A549 (cell line): ENCODE data around the gene TP53RK. TPM values are rescaled to one million over a fixed set of nuclear protein-coding genes. Genes with fewer than 3 reads are reported as not detected.

Experiments
- ATAC-seq, 2 experiments: fragments of 200-7000 bp in 1 of 2; fragments of >200 bp in 1 of 2; cut with Nextera tagmentation in 1 of 2; cut with Tn5 transposase in 1 of 2; 3 replicates each; pipeline versions ENCODE4 v1.8.0 to v1.9.1; 2018 to 2020; ENCODE audit warnings: mild to moderate bottlenecking in 1 of 2, moderate library complexity in 1 of 2
- CTCF ChIA-PET: fragments of 300-600 bp; sonication (Branson Sonifier 250); formaldehyde crosslinking; extraction: SDS; loops from one replicate; lab custom pipeline; 2021; ENCODE audit warnings: antibody characterized with exemption, inconsistent platforms; lab: Yijun Ruan, JAX
- POLR2A ChIA-PET: fragments of 350-600 bp; formaldehyde crosslinking; extraction: SDS; loops from one replicate; lab custom pipeline; 2021; ENCODE audit warnings: antibody characterized with exemption, inconsistent platforms; lab: Yijun Ruan, JAX
- DNase-seq, 2 experiments: peaks; one replicate each; pipeline versions ENCODE4 v3.0.0 to v3.0.0-alpha.2; 2011 to 2016; ENCODE audit warnings: low read depth in 1 of 2, low spot score in 1 of 2
- FAIRE-seq: peaks from 2 replicates; lab custom pipeline; 2011; peaks lifted over from hg19 to GRCh38; lab: Jason Lieb, UNC
- H3K27ac ChIP-seq, 2 experiments: fragments of >200 bp; sonication (Bioruptor Twin); formaldehyde crosslinking; 3 replicates each; pipeline ENCODE4 v1.5.1; 2016 to 2017
- H3K4me1 ChIP-seq: fragments of >200 bp; sonication (Bioruptor Twin); formaldehyde crosslinking; 3 replicates; pipeline ENCODE4 v1.6.1; 2016
- H3K4me2 ChIP-seq: fragments of >200 bp; sonication (Bioruptor Twin); formaldehyde crosslinking; 3 replicates; pipeline ENCODE4 v1.6.1; 2016
- H3K4me3 ChIP-seq: fragments of >200 bp; sonication (Bioruptor Twin); formaldehyde crosslinking; 3 replicates; pipeline ENCODE4 v1.5.1; 2016
- H3K9me3 ChIP-seq: fragments of >200 bp; sonication (Bioruptor Twin); formaldehyde crosslinking; 3 replicates; pipeline ENCODE4 v1.6.1; 2016
- ATOH8 ChIP-seq: fragments of 250-450 bp; sonication (Bioruptor Pico); IDR thresholded peaks from 2 replicates; pipeline ENCODE4 v1.5.0; 2020; ENCODE audit warnings: low read depth, mild to moderate bottlenecking, moderate library complexity
- CBX2 ChIP-seq: fragments of 200-600 bp; sonication (generic); IDR thresholded peaks from 2 replicates; pipeline ENCODE4 v1.6.1; 2016; ENCODE audit warnings: low read depth, mild to moderate bottlenecking, borderline replicate concordance
- CBX8 ChIP-seq: fragments of 200-600 bp; sonication (generic); IDR thresholded peaks from 2 replicates; pipeline ENCODE4 v1.6.1; 2016
- CHD2 ChIP-seq: fragments of 150-350 bp; IDR thresholded peaks from 2 replicates; pipeline ENCODE4 v1.6.1; 2014; ENCODE audit warnings: low read length; ENCODE audit not compliant: partially characterized antibody
- CTCF ChIP-seq: fragments of >200 bp; sonication (Bioruptor Twin); formaldehyde crosslinking; IDR thresholded peaks from 3 replicates; pipeline ENCODE4 v1.5.1; 2016
- ESRRA ChIP-seq: fragments of 150-350 bp; IDR thresholded peaks from 2 replicates; pipeline ENCODE4 v1.6.1; 2014; ENCODE audit warnings: mild to moderate bottlenecking, low read length, borderline replicate concordance
- FOSL2 ChIP-seq, 2 experiments: fragments of 450-650 bp in 1 of 2; fragments of >200 bp in 1 of 2; sonication (Bioruptor Twin) in 1 of 2; formaldehyde crosslinking; IDR thresholded peaks; 2 replicates each; pipeline versions ENCODE4 v1.5.0 to v1.6.1; 2016 to 2020; ENCODE audit warnings: mild to moderate bottlenecking in 1 of 2, moderate library complexity in 1 of 2
- HES2 ChIP-seq: fragments of >200 bp; sonication (Bioruptor Twin); formaldehyde crosslinking; IDR thresholded peaks from 2 replicates; pipeline ENCODE4 v1.6.1; 2016
- HEYL ChIP-seq: fragments of 250-450 bp; sonication (Bioruptor Pico); IDR thresholded peaks from 2 replicates; pipeline ENCODE4 v1.8.0; 2021; ENCODE audit warnings: mild to moderate bottlenecking, moderate library complexity
- HMGXB4 ChIP-seq: fragments of 250-450 bp; sonication (Bioruptor Pico); IDR thresholded peaks from 2 replicates; pipeline ENCODE4 v1.5.0; 2021; ENCODE audit warnings: mild to moderate bottlenecking, moderate library complexity, borderline replicate concordance
- HOXB13 ChIP-seq: fragments of 250-450 bp; sonication (Bioruptor Pico); IDR thresholded peaks from 2 replicates; pipeline ENCODE4 v1.5.0; 2020; ENCODE audit warnings: low read depth, mild to moderate bottlenecking, moderate library complexity
- JUNB ChIP-seq: fragments of >200 bp; sonication (Bioruptor Twin); formaldehyde crosslinking; IDR thresholded peaks from 2 replicates; pipeline ENCODE4 v1.6.1; 2016
- KDM5A ChIP-seq: fragments of 200-600 bp; sonication (generic); IDR thresholded peaks from 2 replicates; pipeline ENCODE4 v1.6.1; 2016; ENCODE audit warnings: antibody characterized with exemption, mild to moderate bottlenecking
- MAFK ChIP-seq: fragments of 450-650 bp; IDR thresholded peaks from 2 replicates; pipeline ENCODE4 v1.6.1; 2014; ENCODE audit not compliant: partially characterized antibody
- MAX ChIP-seq: IDR thresholded peaks from 2 replicates; pipeline ENCODE4 v1.6.1; 2012
- MYC ChIP-seq: IDR thresholded peaks from 2 replicates; pipeline ENCODE4 v1.6.1; 2012; ENCODE audit warnings: mild to moderate bottlenecking, inconsistent platforms, low read length, improper control_type of control experiment, borderline replicate concordance
- NFE2L2 ChIP-seq: fragments of 150-350 bp; conservative IDR thresholded peaks from 2 replicates; pipeline ENCODE4 v1.6.1; 2014; ENCODE audit warnings: low read length
- NR3C1 ChIP-seq: fragments of >200 bp; sonication (Bioruptor Twin); formaldehyde crosslinking; IDR thresholded peaks from 3 replicates; pipeline ENCODE4 v1.6.1; 2017
- PBX3 ChIP-seq: IDR thresholded peaks from 2 replicates; pipeline ENCODE4 v1.6.1; 2012
- REST ChIP-seq: fragments of 200-600 bp; sonication (generic); IDR thresholded peaks from 2 replicates; pipeline ENCODE4 v1.6.1; 2016; ENCODE audit warnings: antibody characterized with exemption, mild to moderate bottlenecking, moderate library complexity
- SMC3 ChIP-seq: fragments of >200 bp; sonication (Bioruptor Twin); formaldehyde crosslinking; IDR thresholded peaks from 3 replicates; pipeline ENCODE4 v1.6.1; 2018; ENCODE audit warnings: inconsistent platforms
- SREBF2 ChIP-seq: fragments of 450-650 bp; IDR thresholded peaks from 2 replicates; pipeline ENCODE4 v1.6.1; 2014; ENCODE audit warnings: mild to moderate bottlenecking, moderate library complexity
- TP53 ChIP-seq: fragments of 250-450 bp; sonication (Bioruptor Pico); IDR thresholded peaks from 2 replicates; pipeline ENCODE4 v1.5.0; 2021; ENCODE audit warnings: mild to moderate bottlenecking, moderate library complexity
- ZNF302 ChIP-seq: fragments of 250-450 bp; sonication (Bioruptor Pico); IDR thresholded peaks from 2 replicates; pipeline ENCODE4 v1.9.0; 2021; ENCODE audit warnings: inconsistent platforms, mild to moderate bottlenecking, moderate library complexity
- WGBS: methylation state at CpG from one replicate; pipeline ENCODE4 v1.1.6; 2017; ENCODE audit errors: missing lambda C conversion rate; 5-methylcytosine and 5-hydroxymethylcytosine counted together
- polyA plus RNA-seq, 4 experiments: library from polyadenylated mRNA; depleted of rRNA in 3 of 4; stranded (reverse); fragments of >200 nt; fragmentation: RNase III in 1 of 4; extraction: RNeasy Plus Mini Kit Qiagen cat#74134 plus additional on column Dnase treatment in 1 of 4; gene quantifications; 2 replicates in 3 of 4; 3 replicates in 1 of 4; pipeline ENCODE4 v1.2.3, GENCODE V29; 2011 to 2017

TP53RK gene
- polyA plus RNA-seq, 2 of the 4 experiments (the other 2 are of a cell fraction) = 9.8 to 11.8 TPM

- no peak for TF ChIP-seq HMGXB4
- TF ChIP-seq, all 56 proteins: peak for 0
Observed at GRCh38 chr20:46661659-46662058, 27.6 kb downstream of the TP53RK start (continued).

- no peak for DNase-seq
- no peak for FAIRE-seq
- H3K4me1 ChIP-seq = no peaks in the 10 kb centered on the region
- 3% methylated on average over 4 of the region's 4 CpGs for WGBS
- H3K9me3 ChIP-seq = peaks cover 37% of the 10 kb centered on the region; the same call in 2 of the 3 replicates
- H3K4me2 ChIP-seq = no peak overlapping the region
- H3K27ac ChIP-seq = no peak overlapping the region
- CTCF ChIA-PET = no interaction called here
- POLR2A ChIA-PET = no interaction called here
- ATAC-seq = no peak
- H3K4me3 ChIP-seq = no peak overlapping the region
- TF ChIP-seq ATOH8 (CRISPR knock-in tag) (no peak), REST (no peak), SMC3 (no peak), KDM5A (no peak), PBX3 (no peak), HEYL (CRISPR knock-in tag) (no peak), NFE2L2 (no peak), NR3C1 (no peak), JUNB (no peak), HOXB13 (CRISPR knock-in tag) (no peak), TP53 (CRISPR knock-in tag) (no peak), HES2 (no peak)
Observed at GRCh38 chr20:46660487-46660886, 28.8 kb downstream of the TP53RK start.

- no peak for FAIRE-seq
- TF ChIP-seq ZNF302 (CRISPR knock-in tag) (no peak), MAFK (no peak), FOSL2 (IDR thresholded peaks at IDR 0.05) (no peak), FOSL2 (CRISPR knock-in tag; IDR thresholded peaks at IDR 0.05) (no peak), TP53 (CRISPR knock-in tag) (no peak), MAX (no peak), ESRRA (no peak), NR3C1 (no peak), CTCF (no peak), SREBF2 (no peak), MYC (no peak), CBX8 (no peak), CHD2 (no peak), CBX2 (no peak)
- TF ChIP-seq, all 56 proteins: peak for 0
- Histone ChIP-seq H3K27ac (no peak overlapping the region), H3K4me2 (no peak overlapping the region), H3K4me1 (no peaks in the 10 kb centered on the region), H3K9me3 (peaks cover 37% of the 10 kb centered on the region; the same call in 2 of the 3 replicates), H3K4me3 (no peak overlapping the region)
- ChIA-PET POLR2A (no interaction called here), CTCF (interaction anchor here (0.9 to 1.2 kb wide), 2 partner anchors 22 to 24 kb away, joined by 3 read pairs; no protein-coding TSS in a partner anchor)
- WGBS = 19% methylated on average over 7 of the region's 7 CpGs
- no peak for DNase-seq
- ATAC-seq = no peak
Observed at GRCh38 chr20:46657618-46658017, 31.6 kb downstream of the TP53RK start.
